Mesothelial cell of epicardium (in vitro differentiated cells): ENCODE results near the gene CNST. TPM values are rescaled to one million over a fixed set of nuclear protein-coding genes. Genes with fewer than 3 reads are reported as not detected.

Experiments
- DNase-seq, 2 experiments: peaks; one replicate each; pipeline ENCODE4 v3.0.0; 2021; ENCODE audit warnings: low spot score in 2 of 2; ENCODE audit not compliant: unreplicated experiment in 2 of 2
- H3K27ac Mint-ChIP-seq: 2 replicates; pipeline ENCODE4 v1.8.0; 2021; ENCODE audit warnings: mixed read lengths
- H3K27me3 Mint-ChIP-seq: 2 replicates; pipeline ENCODE4 v1.8.0; 2021; ENCODE audit warnings: low read depth, mixed read lengths
- H3K36me3 Mint-ChIP-seq: 2 replicates; pipeline ENCODE4 v1.8.0; 2021; ENCODE audit warnings: mixed read lengths
- H3K4me1 Mint-ChIP-seq: 2 replicates; pipeline ENCODE4 v1.8.0; 2021; ENCODE audit warnings: mixed read lengths
- H3K4me3 Mint-ChIP-seq: 2 replicates; pipeline ENCODE4 v1.8.0; 2021; ENCODE audit warnings: mild to moderate bottlenecking, moderate library complexity, mixed read lengths
- H3K9me3 Mint-ChIP-seq: 2 replicates; pipeline ENCODE4 v1.8.0; 2021; ENCODE audit warnings: mixed read lengths
- CTCF ChIP-seq: fragments of 200-600 bp; sonication (generic); IDR thresholded peaks from one replicate; pipeline ENCODE4 v1.5.0; 2021; ENCODE audit warnings: antibody characterized with exemption; ENCODE audit not compliant: unreplicated experiment
- total RNA-seq: library from RNA; stranded (reverse); gene quantifications from 3 replicates; pipeline ENCODE4 v1.2.1, GENCODE V29; 2021

CNST gene
- total RNA-seq, 1 donor from 2014 or later = 21.0 TPM

GRCh38 chr1:246695136-246695535 is 128.9 kb downstream of the CNST start:
- Mint-ChIP-seq H3K27ac (no peak overlapping the region), H3K4me1 (peaks cover 2% of the 10 kb centered on the region), H3K9me3 (peaks cover 13% of the 10 kb centered on the region), H3K36me3 (peaks cover 2% of the 10 kb centered on the region), H3K27me3 (no peaks in the 10 kb centered on the region), H3K4me3 (no peak overlapping the region)
- no peak for TF ChIP-seq CTCF
- no peak for DNase-seq

GRCh38 chr1:246695666-246696065 is 129.4 kb downstream of the CNST start:
- no peak for TF ChIP-seq CTCF
- DNase-seq = no peak
- Mint-ChIP-seq H3K27ac (no peak overlapping the region), H3K4me1 (peaks cover 2% of the 10 kb centered on the region), H3K4me3 (no peak overlapping the region), H3K36me3 (peaks cover 2% of the 10 kb centered on the region), H3K9me3 (peaks cover 13% of the 10 kb centered on the region), H3K27me3 (no peaks in the 10 kb centered on the region)

- Mint-ChIP-seq H3K27ac (peak overlapping the region; percentile 31), H3K4me1 (peaks cover 2% of the 10 kb centered on the region), H3K36me3 (peaks cover 2% of the 10 kb centered on the region), H3K27me3 (no peaks in the 10 kb centered on the region), H3K9me3 (peaks cover 13% of the 10 kb centered on the region), H3K4me3 (peak overlapping the region; percentile 67)
- no peak for DNase-seq
- no peak for TF ChIP-seq CTCF
Observed at GRCh38 chr1:246698466-246699094, 132.3 kb downstream of the CNST start.

- peaks cover 2% of the 10 kb centered on the region for H3K4me1 Mint-ChIP-seq
- no peaks in the 10 kb centered on the region for H3K36me3 Mint-ChIP-seq
- H3K27ac Mint-ChIP-seq = peak overlapping the region; percentile 31
- H3K9me3 Mint-ChIP-seq = peaks cover 8% of the 10 kb centered on the region
- no peaks in the 10 kb centered on the region for H3K27me3 Mint-ChIP-seq
- DNase-seq = peak; percentile 62 to 82
- TF ChIP-seq CTCF = peak; percentile 62
- H3K4me3 Mint-ChIP-seq = peak overlapping the region; percentile 67
Observed at GRCh38 chr1:246699095-246699735, 133.0 kb downstream of the CNST start.

- Mint-ChIP-seq H3K4me3 (no peak overlapping the region), H3K4me1 (peaks cover 12% of the 10 kb centered on the region), H3K27ac (peak overlapping the region; percentile 39), H3K36me3 (no peaks in the 10 kb centered on the region), H3K9me3 (no peaks in the 10 kb centered on the region), H3K27me3 (no peaks in the 10 kb centered on the region)
- no peak for DNase-seq
- no peak for TF ChIP-seq CTCF
Observed at GRCh38 chr1:246703581-246703980, 137.3 kb downstream of the CNST start.
